Inflammatory macrophage treated with lipopolysaccharide for 4 hours (primary cell): ENCODE results near the gene LNX1.
"Not testable (repeated sequence)": the region's sequence is repeated elsewhere in the genome, so short reads cannot be mapped to it uniquely, and the experiment has no call there.

ENCODE experiments used
- DNase-seq: peaks from one replicate; pipeline ENCODE4 v3.0.0-alpha.2; 2020

Gene LNX1

GRCh38 chr4:53490161-53490956 is 100.9 kb downstream of the LNX1 start:
- no peak for DNase-seq

DNA sequence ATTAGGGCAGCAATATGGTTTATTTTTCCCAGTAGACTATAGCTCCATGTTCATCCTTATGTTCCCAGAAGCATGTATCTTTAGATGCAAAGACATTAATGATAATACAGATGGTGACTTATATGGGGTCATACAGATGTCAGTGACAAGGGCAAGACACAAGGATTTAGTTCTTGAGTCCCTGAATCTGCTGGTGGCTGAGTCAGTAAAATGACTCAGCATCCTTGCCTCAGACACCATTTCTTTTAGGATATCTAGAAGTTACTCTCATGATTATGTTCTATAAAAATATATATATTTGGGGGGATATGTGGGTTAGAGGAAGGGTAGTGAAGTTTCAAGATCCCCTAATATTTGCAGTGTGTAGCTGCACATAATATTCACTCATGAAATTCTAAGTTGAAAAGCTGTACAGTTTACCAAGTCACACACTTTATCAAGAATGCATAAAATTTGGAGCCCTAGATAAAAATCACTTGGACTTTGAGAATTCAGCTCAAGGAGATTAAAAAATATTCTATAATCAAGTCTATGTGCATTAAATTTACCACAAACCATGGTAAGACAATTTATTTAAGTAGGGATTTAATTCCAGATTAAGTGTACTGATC is 101.9 kb downstream of the LNX1 start:
- peak; percentile 5 for DNase-seq

- no peak for DNase-seq
Measured at GRCh38 chr4:53487766-53488165, 103.5 kb downstream of the LNX1 start.

GRCh38 chr4:53485658-53486040 is 105.6 kb downstream of the LNX1 start:
- DNase-seq = no peak

GRCh38 chr4:53484911-53485657 is 106.2 kb downstream of the LNX1 start:
- DNase-seq = no peak

DNA sequence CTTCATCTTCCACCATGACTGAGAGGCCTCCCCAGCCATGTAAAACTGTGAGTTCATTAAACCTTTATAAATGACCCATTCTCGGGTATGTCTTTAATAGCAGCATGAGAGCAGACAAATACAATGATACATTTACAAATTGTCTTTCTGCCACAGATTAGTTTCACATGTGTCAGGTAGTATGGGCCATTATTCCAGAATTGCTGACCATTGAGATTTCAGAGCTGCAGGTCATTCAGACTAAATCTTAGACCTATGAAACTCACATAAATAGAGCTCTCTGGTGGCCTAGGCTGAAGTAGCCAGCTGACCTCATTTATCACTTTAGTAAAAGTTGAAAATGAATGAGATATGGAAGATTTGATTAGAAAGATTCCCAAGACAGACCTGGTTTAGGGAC is 108.0 kb downstream of the LNX1 start:
- no peak for DNase-seq

DNA sequence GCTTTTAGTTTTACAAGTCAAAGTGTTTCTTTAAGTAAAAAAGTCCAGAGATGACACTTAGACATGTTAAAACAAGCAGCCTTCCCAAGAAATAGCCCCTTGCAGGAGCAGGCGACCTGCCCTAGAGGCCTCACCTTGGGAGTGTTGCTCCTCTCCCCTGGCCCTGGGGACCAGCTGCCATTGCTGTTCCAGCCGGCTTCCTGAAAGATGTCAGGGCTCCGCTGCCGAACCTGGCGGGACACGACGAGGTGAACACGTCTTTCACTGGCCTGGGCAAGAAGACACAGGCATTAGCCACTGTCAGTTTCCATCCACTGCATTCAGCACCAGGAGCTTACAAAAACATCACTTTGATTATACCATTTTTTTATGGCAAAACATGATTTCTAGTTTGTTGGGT is 109.7 kb downstream of the LNX1 start:
- no peak for DNase-seq

DNA sequence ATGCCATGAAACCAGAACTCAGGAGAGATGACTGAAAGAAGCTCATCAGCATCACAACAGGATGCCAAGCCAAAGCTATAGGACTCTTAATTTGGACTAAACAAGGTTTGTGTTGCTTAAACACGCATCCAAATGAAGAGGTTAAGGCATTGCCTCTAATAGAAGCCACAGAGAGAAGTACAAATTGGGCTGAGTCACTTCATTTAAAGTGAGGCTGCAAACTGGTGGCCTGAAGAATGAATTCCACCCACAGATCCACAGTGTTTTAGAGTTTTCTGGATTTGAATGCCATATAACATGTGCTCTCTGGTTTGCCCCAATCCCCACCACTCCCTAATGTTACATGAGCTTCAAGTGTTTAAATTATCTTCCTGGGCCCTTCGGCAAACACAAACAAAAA is 110.4 kb downstream of the LNX1 start:
- no peak for DNase-seq

DNA sequence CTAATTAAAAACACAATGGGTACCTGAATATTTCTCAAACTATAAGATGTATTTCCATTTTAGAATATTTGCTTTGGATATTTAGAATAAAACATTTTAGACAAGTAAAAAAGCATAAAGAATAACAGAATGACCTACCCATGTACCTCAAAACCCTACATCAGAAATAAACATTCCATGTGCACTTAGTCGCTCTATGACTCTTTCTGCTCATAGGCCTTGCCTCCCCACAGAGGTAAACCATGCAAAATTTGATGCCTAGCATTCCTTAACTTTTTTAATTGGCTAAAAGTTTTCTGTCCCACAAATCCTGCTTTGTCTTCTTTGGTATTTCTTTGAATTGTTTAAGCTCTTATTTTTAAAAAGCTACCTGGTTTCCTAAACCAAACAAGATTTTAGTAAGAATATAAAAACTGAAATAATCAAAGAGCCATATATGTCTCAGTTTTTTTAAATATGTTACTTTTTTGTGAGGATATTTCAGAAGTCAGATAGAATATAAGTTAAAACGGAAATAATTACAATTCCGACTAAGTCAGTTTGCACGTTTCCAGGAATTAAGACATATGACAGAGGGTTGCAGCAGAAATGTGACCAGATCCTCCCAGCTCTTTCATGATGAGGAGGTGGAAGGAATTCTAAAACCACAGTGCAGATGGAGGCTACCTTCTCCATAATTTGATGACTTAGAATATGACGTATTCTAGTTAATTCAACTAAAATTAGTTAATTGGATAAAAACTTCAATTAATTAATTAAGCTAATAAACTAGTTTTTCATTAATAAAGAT is 111.4 kb downstream of the LNX1 start:
- no peak for DNase-seq

DNA sequence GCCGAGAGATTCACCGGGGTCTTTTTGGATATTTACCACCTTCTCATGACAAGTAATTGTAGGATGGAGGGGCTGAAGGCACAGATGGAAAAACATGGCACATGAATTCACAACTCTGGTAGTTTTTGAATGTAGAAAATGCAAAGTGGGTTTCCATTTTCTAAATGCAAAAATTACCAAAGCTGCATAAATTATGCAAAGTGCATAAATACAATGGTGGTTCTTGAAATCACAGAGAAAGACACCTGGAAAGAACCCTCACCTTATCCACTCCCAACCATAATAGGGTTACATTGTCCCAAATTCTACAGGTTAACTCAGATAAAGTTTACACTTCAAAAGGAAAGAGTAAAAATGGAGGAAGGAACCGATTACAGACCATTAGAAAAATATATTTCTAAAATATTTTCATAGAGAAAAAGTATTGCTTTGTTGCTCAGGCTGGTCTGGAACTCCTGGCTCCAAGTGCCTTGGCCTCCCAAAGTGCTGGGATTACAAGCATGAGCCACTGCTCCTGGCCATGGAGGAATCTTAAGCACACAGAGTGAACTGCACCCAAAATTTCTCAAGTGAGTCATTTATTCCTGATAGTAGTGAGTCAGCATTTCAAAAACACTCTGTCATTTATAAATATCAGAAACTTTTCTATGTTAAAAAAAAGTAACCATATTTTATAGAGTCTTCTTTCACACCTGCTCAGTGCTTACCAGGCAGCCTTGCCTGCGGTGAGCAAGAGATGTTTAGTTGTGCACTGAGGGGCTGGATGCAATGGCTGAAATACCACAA is 112.4 kb downstream of the LNX1 start:
- no peak for DNase-seq

GRCh38 chr4:53477636-53478035 is 113.7 kb downstream of the LNX1 start:
- DNase-seq = no peak

DNA sequence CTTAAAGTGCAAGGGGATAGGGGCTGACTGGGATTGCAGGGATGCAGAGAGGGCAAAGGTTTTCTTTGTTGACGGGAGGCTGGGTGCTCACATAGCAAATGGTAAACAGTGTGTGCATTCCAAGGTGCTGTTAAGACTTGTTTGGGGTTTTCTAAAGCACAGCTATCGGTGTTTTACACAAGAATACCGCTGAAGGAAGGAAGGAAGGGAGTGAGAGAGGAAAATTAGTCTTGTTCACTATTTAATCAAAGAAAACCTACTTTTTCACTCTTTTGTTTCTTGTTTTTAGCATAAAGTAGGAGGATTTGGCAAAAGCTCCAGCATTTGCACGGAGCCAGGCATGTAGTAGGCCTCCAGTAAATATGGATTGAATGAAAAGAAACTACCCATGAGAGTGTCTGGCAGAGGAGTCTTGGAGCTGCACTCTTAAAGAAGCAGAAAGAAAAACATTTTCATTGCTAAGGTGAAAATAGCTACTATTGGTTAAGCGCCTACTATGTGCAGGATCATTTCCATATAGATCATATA is 114.2 kb downstream of the LNX1 start:
- no peak for DNase-seq

GRCh38 chr4:53476232-53477037 is 114.9 kb downstream of the LNX1 start:
- no peak for DNase-seq

DNA sequence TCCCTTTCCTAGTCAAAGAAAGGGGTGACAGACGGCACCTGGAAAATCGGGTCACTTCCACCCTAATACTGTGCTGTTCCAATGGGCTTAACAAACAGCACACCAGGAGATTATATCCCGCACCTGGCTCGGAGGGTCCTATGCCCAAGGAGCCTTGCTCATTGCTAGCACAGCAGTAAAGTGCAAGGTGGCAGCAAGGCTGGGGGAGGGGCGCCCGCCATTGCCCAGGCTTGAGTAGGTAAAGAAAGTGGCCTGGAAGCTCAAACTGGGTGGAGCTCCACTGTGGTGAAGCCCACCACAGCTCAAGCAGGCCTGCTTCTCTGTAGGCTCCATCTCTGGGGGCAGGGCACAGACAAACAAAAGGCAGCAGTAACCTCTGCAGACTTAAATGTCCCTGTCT is 124.7 kb downstream of the LNX1 start:
- DNase-seq = not testable (repeated sequence)

GRCh38 chr4:53465891-53466290 is 125.4 kb downstream of the LNX1 start:
- no peak for DNase-seq

DNA sequence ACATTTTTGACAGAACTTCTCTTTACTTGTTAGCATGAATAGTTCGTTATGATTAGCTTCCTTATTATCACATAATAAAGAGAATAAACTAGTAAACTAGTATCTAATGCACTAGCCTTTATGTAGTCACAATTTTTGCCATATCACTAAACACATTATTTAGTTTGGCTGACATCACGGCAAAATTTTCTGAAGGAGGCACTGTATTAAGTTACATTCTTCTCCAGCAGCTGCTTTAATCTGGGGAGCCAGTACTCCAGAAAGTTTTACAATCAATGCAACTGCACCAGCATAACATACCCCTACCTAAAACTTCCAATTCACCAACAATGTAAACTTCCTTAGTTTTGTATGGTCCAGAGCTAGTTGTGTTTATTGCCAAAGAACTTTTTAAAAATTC is 126.0 kb downstream of the LNX1 start:
- no peak for DNase-seq

GRCh38 chr4:53463340-53463739 is 127.9 kb downstream of the LNX1 start:
- DNase-seq = no peak

DNA sequence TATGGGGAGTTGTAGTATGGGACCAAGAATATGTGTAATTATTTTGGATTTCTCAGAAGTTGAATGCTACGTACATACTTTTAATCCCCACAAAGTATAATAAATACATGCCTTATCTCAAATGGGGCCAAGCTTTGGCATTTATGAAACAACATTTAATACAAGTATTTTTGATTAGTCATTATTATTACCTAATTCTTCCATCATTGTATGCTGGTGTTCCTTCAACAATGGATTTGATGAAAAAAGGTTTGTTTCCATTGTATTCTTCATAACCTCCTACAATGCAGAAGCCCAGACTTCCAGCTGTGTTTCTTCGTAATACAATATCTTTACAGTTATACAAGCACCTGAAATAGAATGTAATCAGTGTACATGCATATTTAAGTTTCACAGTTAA is 130.0 kb downstream of the LNX1 start:
- DNase-seq = no peak

DNA sequence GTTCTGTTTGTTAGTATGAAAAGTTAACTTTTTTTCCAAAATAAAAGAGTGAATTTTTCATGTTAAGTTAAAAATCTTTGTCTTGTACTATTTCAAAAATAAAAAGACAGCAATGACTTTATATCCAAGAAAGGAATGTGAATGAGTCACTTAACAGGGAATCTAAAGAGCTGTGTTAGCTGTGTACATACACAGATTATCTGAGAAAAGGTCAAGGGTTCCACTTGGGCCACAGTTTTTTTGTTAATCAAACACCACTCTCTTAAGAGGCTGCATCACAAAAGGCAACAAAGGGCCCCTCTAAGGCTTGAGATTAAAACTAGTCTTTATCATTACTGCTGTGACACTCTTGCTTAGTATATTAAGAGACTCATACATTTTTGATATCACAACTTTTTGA is 131.7 kb downstream of the LNX1 start:
- DNase-seq = no peak

DNA sequence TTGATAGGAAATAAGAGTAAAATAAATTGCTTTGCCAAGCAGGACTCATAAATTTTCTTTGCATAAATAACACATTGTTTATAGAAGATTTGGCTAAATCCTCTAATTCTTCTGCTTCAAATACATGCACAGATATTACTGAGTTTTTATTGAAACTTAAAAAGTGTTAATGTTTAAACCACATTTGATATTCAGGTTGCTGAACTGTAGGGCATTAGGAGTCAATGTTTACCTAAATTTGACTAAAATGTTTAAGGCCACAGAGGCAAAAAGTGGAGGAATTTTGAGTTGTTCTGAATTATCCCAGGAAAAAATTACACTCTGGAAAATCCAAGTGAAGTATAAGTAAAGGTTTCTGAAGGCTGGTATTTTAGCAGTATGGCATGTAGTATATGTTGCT is 135.1 kb downstream of the LNX1 start:
- no peak for DNase-seq

DNA sequence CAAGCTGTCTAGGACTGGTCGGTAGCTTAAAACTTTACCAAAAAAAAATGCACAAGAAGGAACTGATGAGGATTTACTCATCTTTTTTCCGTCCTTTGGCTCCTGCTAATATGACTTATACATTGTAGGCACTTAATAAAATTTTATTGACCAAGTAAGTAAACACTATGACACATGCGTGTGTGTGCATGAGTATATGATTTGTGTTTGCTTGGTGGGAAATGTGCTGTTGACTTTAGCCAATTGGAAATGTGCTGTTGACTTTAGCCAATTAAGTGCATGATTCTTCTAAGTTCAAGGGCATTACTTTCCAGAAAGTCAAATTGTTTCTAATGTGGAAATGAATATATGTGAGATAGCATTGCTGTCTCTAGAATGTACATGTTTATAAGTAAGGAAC is 135.5 kb downstream of the LNX1 start:
- no peak for DNase-seq
